Panc1 (cell line): Measurements from ENCODE around the gene GRIK4. TPM values are rescaled to one million over a fixed set of nuclear protein-coding genes. Genes with fewer than 3 reads are reported as not detected.

Source experiments
- ATAC-seq: fragments of 200-7000 bp; cut with Tn5 transposase; 2 replicates; pipeline ENCODE4 v1.9.1; 2020; ENCODE audit warnings: mild to moderate bottlenecking, moderate library complexity
- BruUV-seq: library from RNA; stranded (reverse); fragments of 400-500 nt; replicated peaks from 2 replicates; lab custom pipeline; 2021; lab: Mats Ljungman, UMichigan
- CTCF ChIA-PET: fragments of 300-600 bp; sonication (Branson Sonifier 250); formaldehyde crosslinking; loops from one replicate; lab custom pipeline; 2022; ENCODE audit warnings: antibody characterized with exemption; lab: Charles Lee
- POLR2A ChIA-PET: fragments of 300-600 bp; sonication (Branson Sonifier 250); formaldehyde crosslinking; loops from one replicate; lab custom pipeline; 2022; ENCODE audit warnings: antibody characterized with exemption; lab: Charles Lee
- DNase-seq: peaks from one replicate; pipeline ENCODE4 v3.0.0-alpha.2; 2010; ENCODE audit warnings: low read depth, low spot score
- H3K27ac ChIP-seq: 2 replicates; pipeline ENCODE4 v1.5.1; 2011; ENCODE audit warnings: mild to moderate bottlenecking, low read length, inconsistent platforms
- H3K27me3 ChIP-seq: fragments of 200-500 bp; sonication (Bioruptor generic); 2 replicates; pipeline ENCODE4 v1.6.0; 2014; ENCODE audit warnings: low read length, inconsistent platforms; ENCODE audit not compliant: control insufficient read depth, insufficient read depth
- H3K36me3 ChIP-seq: fragments of 200-500 bp; sonication (Bioruptor generic); 2 replicates; pipeline ENCODE4 v1.5.1; 2014; ENCODE audit warnings: inconsistent platforms, mild to moderate bottlenecking, low read length, moderate library complexity; ENCODE audit not compliant: control insufficient read depth, insufficient read depth
- H3K4me1 ChIP-seq: 2 replicates; pipeline ENCODE4 v1.5.1; 2011; ENCODE audit warnings: inconsistent platforms, mild to moderate bottlenecking, low read length, moderate library complexity; ENCODE audit not compliant: control insufficient read depth, insufficient read depth
- H3K4me3 ChIP-seq, 2 experiments: 2 replicates each; pipeline ENCODE4 v1.5.1; 2011 to 2012; ENCODE audit warnings: low read depth in 2 of 2, low read length in 2 of 2, mild to moderate bottlenecking in 2 of 2, inconsistent platforms in 1 of 2, moderate library complexity in 1 of 2
- H3K9me3 ChIP-seq: fragments of 200-500 bp; sonication (Bioruptor generic); 2 replicates; pipeline ENCODE4 v1.5.1; 2014; ENCODE audit warnings: low read depth, mild to moderate bottlenecking, inconsistent platforms, low read length, moderate library complexity; ENCODE audit not compliant: control insufficient read depth, insufficient read depth
- CTCF ChIP-seq: fragments of 450-650 bp; IDR thresholded peaks from 2 replicates; pipeline ENCODE4 v1.5.1; 2017; ENCODE audit warnings: mild to moderate bottlenecking
- POLR2AphosphoS5 ChIP-seq: IDR thresholded peaks from 2 replicates; pipeline ENCODE4 v1.6.1; 2012; ENCODE audit warnings: mild to moderate bottlenecking, low read depth, low read length, moderate library complexity
- SIN3A ChIP-seq: IDR thresholded peaks from 2 replicates; pipeline ENCODE4 v1.6.1; 2012; ENCODE audit warnings: low read depth, mild to moderate bottlenecking, low read length, moderate library complexity, borderline replicate concordance; ENCODE audit not compliant: insufficient read depth
- TCF7L2 ChIP-seq: IDR thresholded peaks from 2 replicates; pipeline ENCODE4 v1.6.1; 2011; ENCODE audit warnings: mild to moderate bottlenecking, low read depth, low read length, inconsistent platforms
- in situ Hi-C: cut with HindIII; loops from 2 replicates; pipeline ENCODE4 v1.10.0; 2016; ENCODE audit warnings: low sequenced_read_pairs, low pct_unique_long_range_greater_than_20kb
- intact Hi-C: fragments of 100-400 bp; cut with micrococcal nuclease; formaldehyde crosslinking; loops from one replicate; pipeline ENCODE4 v1.10.0; 2022; ENCODE audit not compliant: unreplicated experiment
- total RNA-seq: library from RNA; stranded (reverse); gene quantifications from one replicate; pipeline ENCODE4 v1.2.1, GENCODE V29; 2021; ENCODE audit not compliant: unreplicated experiment
- TF ChIP-seq, protein P1 (sequence below), 2 experiments: IDR thresholded peaks; 2 replicates each; pipeline ENCODE4 v1.6.1; 2011 to 2012; ENCODE audit warnings: low read depth in 2 of 2, control low read depth in 1 of 2, low read length in 1 of 2, mild to moderate bottlenecking in 1 of 2, moderate library complexity in 1 of 2; ENCODE audit not compliant: insufficient read depth in 1 of 2

GRIK4 gene
- total RNA-seq, 1 experiment from 2014 or later = 0.62 TPM

- BruUV-seq = no TSS peak
- ATAC-seq = no peak
- Histone ChIP-seq H3K9me3 (no peaks in the 10 kb centered on the region), H3K27ac (no peak overlapping the region), H3K27me3 (no peaks in the 10 kb centered on the region), H3K4me3 (no peak overlapping the region), H3K4me1 (no peaks in the 10 kb centered on the region), H3K36me3 (no peaks in the 10 kb centered on the region)
- in situ Hi-C loops (no loop called here), intact Hi-C loops (no loop called here)
- TF ChIP-seq TCF7L2 = no peak
- POLR2A ChIA-PET = no interaction called here
- no peak for DNase-seq
- CTCF ChIA-PET = no interaction called here
Measured at GRCh38 chr11:120538707-120539106, 27.2 kb downstream of the GRIK4 start.

- no peak overlapping the region for H3K27ac ChIP-seq
- H3K4me1 ChIP-seq = no peaks in the 10 kb centered on the region
- H3K36me3 ChIP-seq = no peaks in the 10 kb centered on the region
- BruUV-seq = no TSS peak
- in situ Hi-C loops (no loop called here), intact Hi-C loops (no loop called here)
- no peak overlapping the region for H3K4me3 ChIP-seq
- ATAC-seq (no peak), DNase-seq (no peak)
- ChIA-PET POLR2A (interaction anchor here (0.5 kb wide), 1 partner anchor 13 kb away, joined by 12 read pairs; no protein-coding TSS in a partner anchor), CTCF (no interaction called here)
- H3K9me3 ChIP-seq = no peaks in the 10 kb centered on the region
- no peak for TF ChIP-seq POLR2AphosphoS5
- TF ChIP-seq, protein P1, sequence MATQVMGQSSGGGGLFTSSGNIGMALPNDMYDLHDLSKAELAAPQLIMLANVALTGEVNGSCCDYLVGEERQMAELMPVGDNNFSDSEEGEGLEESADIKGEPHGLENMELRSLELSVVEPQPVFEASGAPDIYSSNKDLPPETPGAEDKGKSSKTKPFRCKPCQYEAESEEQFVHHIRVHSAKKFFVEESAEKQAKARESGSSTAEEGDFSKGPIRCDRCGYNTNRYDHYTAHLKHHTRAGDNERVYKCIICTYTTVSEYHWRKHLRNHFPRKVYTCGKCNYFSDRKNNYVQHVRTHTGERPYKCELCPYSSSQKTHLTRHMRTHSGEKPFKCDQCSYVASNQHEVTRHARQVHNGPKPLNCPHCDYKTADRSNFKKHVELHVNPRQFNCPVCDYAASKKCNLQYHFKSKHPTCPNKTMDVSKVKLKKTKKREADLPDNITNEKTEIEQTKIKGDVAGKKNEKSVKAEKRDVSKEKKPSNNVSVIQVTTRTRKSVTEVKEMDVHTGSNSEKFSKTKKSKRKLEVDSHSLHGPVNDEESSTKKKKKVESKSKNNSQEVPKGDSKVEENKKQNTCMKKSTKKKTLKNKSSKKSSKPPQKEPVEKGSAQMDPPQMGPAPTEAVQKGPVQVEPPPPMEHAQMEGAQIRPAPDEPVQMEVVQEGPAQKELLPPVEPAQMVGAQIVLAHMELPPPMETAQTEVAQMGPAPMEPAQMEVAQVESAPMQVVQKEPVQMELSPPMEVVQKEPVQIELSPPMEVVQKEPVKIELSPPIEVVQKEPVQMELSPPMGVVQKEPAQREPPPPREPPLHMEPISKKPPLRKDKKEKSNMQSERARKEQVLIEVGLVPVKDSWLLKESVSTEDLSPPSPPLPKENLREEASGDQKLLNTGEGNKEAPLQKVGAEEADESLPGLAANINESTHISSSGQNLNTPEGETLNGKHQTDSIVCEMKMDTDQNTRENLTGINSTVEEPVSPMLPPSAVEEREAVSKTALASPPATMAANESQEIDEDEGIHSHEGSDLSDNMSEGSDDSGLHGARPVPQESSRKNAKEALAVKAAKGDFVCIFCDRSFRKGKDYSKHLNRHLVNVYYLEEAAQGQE (IDR thresholded peaks at IDR 0.05; ENCODE audit: insufficient read depth in 1 of 2, low read depth in 2 of 2, low read length in 1 of 2) = no peak
- TF ChIP-seq SIN3A = no peak
- TF ChIP-seq TCF7L2 = no peak
- no peak for TF ChIP-seq CTCF
- H3K27me3 ChIP-seq = no peaks in the 10 kb centered on the region
Measured at GRCh38 chr11:120539667-120540369, 28.3 kb downstream of the GRIK4 start.

GRCh38 chr11:120540744-120541465, 29.4 kb downstream of the GRIK4 start:
- ChIA-PET CTCF (no interaction called here), POLR2A (interaction anchor here (0.6 kb wide), 1 partner anchor 390 kb away, joined by 3 read pairs; no protein-coding TSS in a partner anchor)
- in situ Hi-C loops = no loop called here
- H3K27ac ChIP-seq = no peak overlapping the region
- H3K27me3 ChIP-seq = no peaks in the 10 kb centered on the region
- no TSS peak for BruUV-seq
- no peak overlapping the region for H3K4me3 ChIP-seq
- no peaks in the 10 kb centered on the region for H3K9me3 ChIP-seq
- intact Hi-C loops = no loop called here
- DNase-seq (no peak), ATAC-seq (no peak)
- H3K4me1 ChIP-seq = no peaks in the 10 kb centered on the region
- H3K36me3 ChIP-seq = no peaks in the 10 kb centered on the region
- TF ChIP-seq CTCF (no peak), SIN3A (no peak), POLR2AphosphoS5 (no peak), TCF7L2 (no peak)
- TF ChIP-seq, protein P1 (IDR thresholded peaks at IDR 0.05; ENCODE audit: insufficient read depth in 1 of 2, low read depth in 2 of 2, low read length in 1 of 2) = no peak
